ENCODE results near the gene MMP20. TPM values are rescaled to one million over a fixed set of nuclear protein-coding genes. Genes with fewer than 3 reads are reported as not detected.

MMP20 gene
- total and polyA plus RNA-seq, 2 of the 13 experiments (the other 11 are each of a cell fraction or from before 2014, with no cell fraction given): 0.05 TPM; not detected in 1

- no peak for TF ChIP-seq SMARCE1 (IDR thresholded peaks at IDR 0.05; ENCODE audit: borderline replicate concordance)
- no peak for TF ChIP-seq IKZF4 (CRISPR knock-in tag; IDR thresholded peaks at IDR 0.05; ENCODE audit: borderline replicate concordance, low read depth, not compliant biosample characterization)
- TF ChIP-seq U2AF2 (IDR thresholded peaks at IDR 0.05; ENCODE audit: low read depth, low read length): no peak
- TF ChIP-seq TBX2 (CRISPR knock-in tag; IDR thresholded peaks at IDR 0.05; ENCODE audit: borderline replicate concordance): no peak; the same call in 1 of the 2 replicates
- no peak for TF ChIP-seq PBX2 (CRISPR knock-in tag; IDR thresholded peaks at IDR 0.05)
- no peak for TF ChIP-seq CAMTA2 (CRISPR knock-in tag; IDR thresholded peaks at IDR 0.05; ENCODE audit: borderline replicate concordance)
- TF ChIP-seq ZNF784 (CRISPR knock-in tag; IDR thresholded peaks at IDR 0.05; ENCODE audit: borderline replicate concordance): no peak
- no peak for TF ChIP-seq KLF11 (CRISPR knock-in tag; IDR thresholded peaks at IDR 0.05)
- TF ChIP-seq AGO2 (optimal IDR thresholded peaks at IDR 0.05; ENCODE audit: low read depth, low read length): no peak
- TF ChIP-seq ZNF275 (CRISPR knock-in tag; IDR thresholded peaks at IDR 0.05; ENCODE audit: borderline replicate concordance): no peak
- no peak for TF ChIP-seq HIVEP1 (CRISPR knock-in tag; IDR thresholded peaks at IDR 0.05)
- TF ChIP-seq ZNF792 (CRISPR knock-in tag; IDR thresholded peaks at IDR 0.05): no peak
- TF ChIP-seq ZNF354B (CRISPR knock-in tag; IDR thresholded peaks at IDR 0.05): no peak
- TF ChIP-seq ZBTB33 (CRISPR knock-in tag; IDR thresholded peaks at IDR 0.05): no peak
- no peak for TF ChIP-seq HNRNPUL1 (IDR thresholded peaks at IDR 0.05; ENCODE audit: low read depth, low read length)
- peak; percentile 6; the same call in 1 of the 2 replicates for TF ChIP-seq ZBTB26 (CRISPR knock-in tag; IDR thresholded peaks at IDR 0.05; ENCODE audit: borderline replicate concordance)
- TF ChIP-seq SP5 (CRISPR knock-in tag; IDR thresholded peaks at IDR 0.05; ENCODE audit: borderline replicate concordance, low read depth): no peak
- no peak for TF ChIP-seq ZNF550 (CRISPR knock-in tag; IDR thresholded peaks at IDR 0.05; ENCODE audit: borderline replicate concordance)
- TF ChIP-seq ZNF782 (CRISPR knock-in tag; IDR thresholded peaks at IDR 0.05; ENCODE audit: borderline replicate concordance): no peak
- no peak for TF ChIP-seq PAF1 (CRISPR knock-in tag; IDR thresholded peaks at IDR 0.05)
- no peak for TF ChIP-seq TGIF2 (CRISPR knock-in tag; IDR thresholded peaks at IDR 0.05)
- no peak for TF ChIP-seq ZNF337 (CRISPR knock-in tag; IDR thresholded peaks at IDR 0.05; ENCODE audit: borderline replicate concordance, low read depth)
- no peak for TF ChIP-seq HES4 (CRISPR knock-in tag; IDR thresholded peaks at IDR 0.05; ENCODE audit: borderline replicate concordance)
Observed at GRCh38 chr11:102615077-102615893, 9.8 kb downstream of the MMP20 start (continued).

Measured in HepG2 (cell line).